Breast epithelium (tissue), 3 donors: Measurements from ENCODE around the gene KLHDC4.

Experiments
- POLR2A ChIP-seq: fragments of 450-650 bp; IDR thresholded peaks from one replicate; pipeline ENCODE4 v1.6.1; 2016; ENCODE audit warnings: antibody characterized with exemption, mild to moderate bottlenecking, moderate library complexity
- TF ChIP-seq, protein P1 (sequence below), 3 donors: fragments of 450-650 bp; IDR thresholded peaks; one replicate each; pipeline ENCODE4 v1.5.1; 2016 to 2017; ENCODE audit warnings: antibody characterized with exemption in 3 of 3, mild to moderate bottlenecking in 3 of 3, moderate library complexity in 3 of 3

DNA sequence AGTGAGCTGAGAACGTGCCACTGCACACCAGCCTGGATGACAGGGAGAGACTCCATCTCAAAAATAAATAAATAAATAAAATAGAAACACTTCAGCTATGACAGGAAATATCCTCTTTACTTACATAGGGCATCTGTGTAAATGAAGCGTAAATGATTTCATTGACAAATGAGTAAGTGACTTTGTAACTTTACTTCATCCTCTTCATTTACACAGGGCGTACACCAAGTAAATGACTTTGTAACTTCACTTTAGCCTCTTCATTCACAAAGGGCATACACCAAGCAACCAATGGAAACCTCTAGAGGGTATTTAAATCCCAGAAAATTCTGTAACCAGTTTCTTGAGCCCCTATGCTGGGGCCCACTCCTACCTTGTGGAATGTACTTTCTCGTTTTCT, 16.2 kb upstream of the KLHDC4 start:
- TF ChIP-seq, protein P1, sequence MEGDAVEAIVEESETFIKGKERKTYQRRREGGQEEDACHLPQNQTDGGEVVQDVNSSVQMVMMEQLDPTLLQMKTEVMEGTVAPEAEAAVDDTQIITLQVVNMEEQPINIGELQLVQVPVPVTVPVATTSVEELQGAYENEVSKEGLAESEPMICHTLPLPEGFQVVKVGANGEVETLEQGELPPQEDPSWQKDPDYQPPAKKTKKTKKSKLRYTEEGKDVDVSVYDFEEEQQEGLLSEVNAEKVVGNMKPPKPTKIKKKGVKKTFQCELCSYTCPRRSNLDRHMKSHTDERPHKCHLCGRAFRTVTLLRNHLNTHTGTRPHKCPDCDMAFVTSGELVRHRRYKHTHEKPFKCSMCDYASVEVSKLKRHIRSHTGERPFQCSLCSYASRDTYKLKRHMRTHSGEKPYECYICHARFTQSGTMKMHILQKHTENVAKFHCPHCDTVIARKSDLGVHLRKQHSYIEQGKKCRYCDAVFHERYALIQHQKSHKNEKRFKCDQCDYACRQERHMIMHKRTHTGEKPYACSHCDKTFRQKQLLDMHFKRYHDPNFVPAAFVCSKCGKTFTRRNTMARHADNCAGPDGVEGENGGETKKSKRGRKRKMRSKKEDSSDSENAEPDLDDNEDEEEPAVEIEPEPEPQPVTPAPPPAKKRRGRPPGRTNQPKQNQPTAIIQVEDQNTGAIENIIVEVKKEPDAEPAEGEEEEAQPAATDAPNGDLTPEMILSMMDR (IDR thresholded peaks at IDR 0.05): no peak
- no peak for TF ChIP-seq POLR2A
